ENCODE data around the gene SGTA.

The SGTA gene

GRCh38 chr19:2787115-2787514 lies 4.0 kb upstream of the SGTA start:
- TF ChIP-seq, protein P1, sequence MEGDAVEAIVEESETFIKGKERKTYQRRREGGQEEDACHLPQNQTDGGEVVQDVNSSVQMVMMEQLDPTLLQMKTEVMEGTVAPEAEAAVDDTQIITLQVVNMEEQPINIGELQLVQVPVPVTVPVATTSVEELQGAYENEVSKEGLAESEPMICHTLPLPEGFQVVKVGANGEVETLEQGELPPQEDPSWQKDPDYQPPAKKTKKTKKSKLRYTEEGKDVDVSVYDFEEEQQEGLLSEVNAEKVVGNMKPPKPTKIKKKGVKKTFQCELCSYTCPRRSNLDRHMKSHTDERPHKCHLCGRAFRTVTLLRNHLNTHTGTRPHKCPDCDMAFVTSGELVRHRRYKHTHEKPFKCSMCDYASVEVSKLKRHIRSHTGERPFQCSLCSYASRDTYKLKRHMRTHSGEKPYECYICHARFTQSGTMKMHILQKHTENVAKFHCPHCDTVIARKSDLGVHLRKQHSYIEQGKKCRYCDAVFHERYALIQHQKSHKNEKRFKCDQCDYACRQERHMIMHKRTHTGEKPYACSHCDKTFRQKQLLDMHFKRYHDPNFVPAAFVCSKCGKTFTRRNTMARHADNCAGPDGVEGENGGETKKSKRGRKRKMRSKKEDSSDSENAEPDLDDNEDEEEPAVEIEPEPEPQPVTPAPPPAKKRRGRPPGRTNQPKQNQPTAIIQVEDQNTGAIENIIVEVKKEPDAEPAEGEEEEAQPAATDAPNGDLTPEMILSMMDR (IDR thresholded peaks at IDR 0.05; ENCODE audit: low read depth, low read length) = no peak
- DNase-seq (ENCODE audit: low read depth, low spot score) = no peak
- in situ Hi-C loops (cut with HindIII; ENCODE audit: low sequenced_read_pairs) = no loop called here
- H3K4me3 ChIP-seq (ENCODE audit: low read depth, low read length) = no peak overlapping the region

- peak; percentile 99 for DNase-seq (ENCODE audit: low read depth, low spot score)
- TF ChIP-seq, protein P1 (IDR thresholded peaks at IDR 0.05; ENCODE audit: low read depth, low read length) = no peak
- H3K4me3 ChIP-seq (ENCODE audit: low read depth, low read length) = peak within 1 kb of the TSS; percentile 83
- in situ Hi-C loops (cut with HindIII; ENCODE audit: low sequenced_read_pairs) = no loop called here
These were observed 2.3 kb upstream of the SGTA start, which contains the start of gene THOP1 for GRCh38 chr19:2785244-2785997. TSS of gene THOP1 (plus strand) at chr19:2785503. CDS start at chr19:2785663, 160 bp downstream.

DNA sequence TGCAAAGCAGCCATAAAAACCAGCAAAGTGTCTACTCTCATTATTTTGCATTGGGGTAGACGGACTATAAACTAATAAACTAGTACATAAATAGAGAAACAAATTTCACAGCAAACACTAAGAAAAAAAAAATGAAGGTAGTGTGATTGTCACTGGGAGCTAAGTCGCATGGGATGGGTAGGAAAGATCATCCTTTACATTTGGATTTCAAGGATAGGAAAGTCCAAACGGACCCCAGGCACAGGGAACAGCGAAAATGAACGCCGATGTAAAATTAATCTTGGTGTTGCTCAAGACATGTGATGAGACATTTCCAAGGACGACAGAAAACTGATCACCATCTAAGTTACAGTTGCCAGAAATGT lies 690 bp upstream of the SGTA start:
- H3K4me3 ChIP-seq (ENCODE audit: low read depth, low read length) = peak overlapping the region; percentile 33
- in situ Hi-C loops (cut with HindIII; ENCODE audit: low sequenced_read_pairs) = no loop called here
- no peak for DNase-seq (ENCODE audit: low read depth, low spot score)
- TF ChIP-seq, protein P1 (IDR thresholded peaks at IDR 0.05; ENCODE audit: low read depth, low read length) = no peak

GRCh38 chr19:2782329-2782935 lies 641 bp downstream of the SGTA start:
- no peak for DNase-seq (ENCODE audit: low read depth, low spot score)
- in situ Hi-C loops (cut with HindIII; ENCODE audit: low sequenced_read_pairs) = no loop called here
- peak overlapping the region; percentile 100 for H3K4me3 ChIP-seq (ENCODE audit: low read depth, low read length)
- TF ChIP-seq, protein P1 (IDR thresholded peaks at IDR 0.05; ENCODE audit: low read depth, low read length) = no peak

DNA sequence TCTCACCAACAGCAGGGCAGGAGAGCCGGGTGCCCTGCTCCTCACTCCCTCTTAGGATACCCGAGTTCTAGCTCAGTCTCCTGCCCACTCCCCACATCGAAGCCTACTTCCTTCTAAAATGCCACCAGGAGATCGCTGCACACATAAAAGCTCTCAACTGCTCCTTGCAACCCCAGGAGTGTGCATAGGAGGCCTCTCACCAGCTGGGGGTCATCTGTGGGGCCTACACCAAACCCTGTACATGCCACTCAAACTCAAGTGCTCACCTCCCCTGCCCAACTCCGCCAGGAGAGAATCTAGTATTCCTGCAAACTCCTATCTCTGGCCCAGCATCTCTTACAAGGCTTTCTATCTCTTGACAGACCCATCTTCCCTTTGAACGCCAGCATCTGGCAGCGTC lies 2.8 kb downstream of the SGTA start:
- no peak for DNase-seq (ENCODE audit: low read depth, low spot score)
- H3K4me3 ChIP-seq (ENCODE audit: low read depth, low read length) = no peak overlapping the region
- TF ChIP-seq, protein P1 (IDR thresholded peaks at IDR 0.05; ENCODE audit: low read depth, low read length) = no peak
- in situ Hi-C loops (cut with HindIII; ENCODE audit: low sequenced_read_pairs) = no loop called here

- TF ChIP-seq, protein P1 (IDR thresholded peaks at IDR 0.05; ENCODE audit: low read depth, low read length) = no peak
- in situ Hi-C loops (cut with HindIII; ENCODE audit: low sequenced_read_pairs) = no loop called here
These were observed 3.8 kb downstream of the SGTA start for GRCh38 chr19:2779121-2779740.

More at GRCh38 chr19:2779121-2779740, 3.8 kb downstream of the SGTA start:
- no peak overlapping the region for H3K4me3 ChIP-seq (ENCODE audit: low read depth, low read length)
- DNase-seq (ENCODE audit: low read depth, low spot score) = no peak

All from astrocyte of the spinal cord (primary cell).